Astrocyte of the cerebellum (primary cell): ENCODE measurements around the gene FGF19.

Source experiments
- DNase-seq: peaks from one replicate; pipeline ENCODE4 v3.0.0-alpha.2; 2011; ENCODE audit warnings: low read depth
- H3K4me3 ChIP-seq: 2 replicates; pipeline ENCODE4 v1.5.1; 2011; ENCODE audit warnings: mild to moderate bottlenecking, low read depth, low read length, moderate library complexity
- CTCF ChIP-seq: IDR thresholded peaks from 2 replicates; pipeline ENCODE4 v1.5.1; 2012; ENCODE audit warnings: low read length, low read depth, moderate library complexity, mild to moderate bottlenecking; ENCODE audit errors: missing control alignments
- in situ Hi-C: cut with HindIII; loops from 2 replicates; pipeline ENCODE4 v1.10.0; 2017; ENCODE audit warnings: low sequenced_read_pairs

FGF19 gene

GRCh38 chr11:69721745-69722144 lies 17.9 kb upstream of the FGF19 start:
- H3K4me3 ChIP-seq, result no peak overlapping the region
- peak; percentile 28 for TF ChIP-seq CTCF
- no peak for DNase-seq
- in situ Hi-C loops, result no loop called here

- no peak for DNase-seq
- in situ Hi-C loops, result no loop called here
- no peak overlapping the region for H3K4me3 ChIP-seq
- TF ChIP-seq CTCF, result no peak
These were observed 17.3 kb upstream of the FGF19 start for GRCh38 chr11:69721106-69721505.

- H3K4me3 ChIP-seq, result no peak overlapping the region
- TF ChIP-seq CTCF, result no peak
- DNase-seq, result no peak
- in situ Hi-C loops, result no loop called here
These were observed 15.1 kb upstream of the FGF19 start for GRCh38 chr11:69718912-69719311.

- DNase-seq, result no peak
- TF ChIP-seq CTCF, result peak; percentile 63
- H3K4me3 ChIP-seq, result no peak overlapping the region
- in situ Hi-C loops, result no loop called here
These were observed 14.3 kb upstream of the FGF19 start for GRCh38 chr11:69718147-69718546.

- no peak for TF ChIP-seq CTCF
- H3K4me3 ChIP-seq, result no peak overlapping the region
- in situ Hi-C loops, result no loop called here
- DNase-seq, result no peak
These were observed 13.3 kb upstream of the FGF19 start for GRCh38 chr11:69716891-69717747.

- DNase-seq, result no peak
- TF ChIP-seq CTCF, result no peak
- in situ Hi-C loops, result no loop called here
- H3K4me3 ChIP-seq, result no peak overlapping the region
These were observed 12.3 kb upstream of the FGF19 start for GRCh38 chr11:69716099-69716498.
